ENCODE data around the gene SLC5A11.

- TF ChIP-seq CTCF (IDR thresholded peaks at IDR 0.05; ENCODE audit: insufficient read depth, low read depth, low read length) (no peak), EZH2 (IDR thresholded peaks at IDR 0.05; ENCODE audit: insufficient read depth, low read length) (no peak)
Observed at GRCh38 chr16:24820522-24820921, 25.2 kb upstream of the SLC5A11 start.
